NCI-H526 treated with DMSO at 0.1 percent for 48 hours (cell line): Measurements from ENCODE around the gene CWF19L1.

Source experiments
- DNase-seq: peaks from one replicate; lab custom pipeline; 2025; lab: John Stamatoyannopoulos, UW

Gene CWF19L1

DNA sequence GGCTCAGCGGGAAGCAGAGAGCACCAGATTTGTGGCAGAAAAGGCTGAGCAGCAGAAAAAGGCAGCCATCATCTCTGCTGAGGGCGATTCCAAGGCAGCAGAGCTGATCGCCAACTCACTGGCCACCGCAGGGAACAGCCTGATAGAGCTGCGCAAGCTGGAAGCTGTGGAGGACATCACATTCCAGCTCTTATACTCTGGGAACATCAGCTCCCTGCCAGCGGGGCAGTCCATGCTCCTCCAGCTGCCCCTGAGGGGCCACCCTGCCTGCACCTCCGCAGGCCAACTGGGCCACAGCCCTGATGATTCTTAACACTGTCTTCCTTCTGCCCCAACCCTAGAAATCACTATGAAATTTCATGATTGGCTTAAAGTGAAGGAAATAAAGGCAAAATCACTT, 18.6 kb downstream of the CWF19L1 start:
- no peak for DNase-seq

DNA sequence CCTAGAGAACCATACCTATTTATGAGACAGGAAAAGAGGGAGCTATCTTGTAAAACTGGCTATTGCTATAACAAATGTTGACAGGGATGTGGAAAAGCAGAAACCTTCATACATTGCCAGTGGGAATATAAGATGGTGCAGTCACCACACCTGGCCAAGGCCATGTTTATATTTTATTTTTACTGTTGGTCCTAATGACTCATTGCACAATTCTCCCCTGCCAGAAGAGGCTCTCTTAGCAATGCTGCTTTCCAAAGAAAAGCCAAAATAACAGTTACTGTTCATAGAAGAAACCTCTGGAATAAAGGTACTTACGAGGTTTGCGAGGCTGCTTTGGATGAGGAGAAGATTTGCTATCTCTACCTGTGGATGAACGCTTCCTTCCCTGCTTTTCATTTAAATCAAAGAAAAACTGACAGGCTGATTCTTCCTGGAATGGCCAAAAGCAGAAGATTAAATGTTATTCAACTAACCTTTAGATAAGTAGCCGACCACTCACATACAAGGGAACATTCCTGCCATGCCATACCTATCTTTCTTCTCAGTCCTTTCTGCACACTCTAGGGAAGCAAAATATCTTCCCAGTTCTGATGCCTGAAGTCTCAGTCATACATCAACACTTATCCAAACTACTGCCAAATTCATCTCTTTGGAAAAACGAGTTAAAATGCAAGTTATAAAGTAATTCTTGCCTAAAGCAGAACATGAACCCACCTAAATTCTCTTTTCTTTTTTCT, 21.8 kb downstream of the CWF19L1 start:
- no peak for DNase-seq

DNA sequence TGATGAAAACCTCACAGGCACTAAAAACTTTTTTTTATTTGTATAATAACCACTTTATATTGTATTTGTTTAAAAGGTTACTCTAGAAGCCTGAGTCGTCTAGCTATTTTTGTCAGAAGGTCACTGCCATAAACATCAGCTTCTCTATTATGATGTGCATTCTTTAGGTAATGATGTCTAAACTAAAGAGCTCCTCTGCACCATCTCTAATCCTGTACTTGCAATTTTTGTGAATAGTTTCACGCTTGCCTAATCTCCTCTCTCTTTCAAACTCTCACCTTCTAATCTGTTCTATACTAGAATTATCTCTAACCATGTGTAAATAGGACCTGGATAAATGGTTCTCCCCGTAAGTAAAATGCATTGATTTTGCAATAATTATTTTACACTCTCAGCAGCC, 27.6 kb downstream of the CWF19L1 start:
- DNase-seq: no peak

DNA sequence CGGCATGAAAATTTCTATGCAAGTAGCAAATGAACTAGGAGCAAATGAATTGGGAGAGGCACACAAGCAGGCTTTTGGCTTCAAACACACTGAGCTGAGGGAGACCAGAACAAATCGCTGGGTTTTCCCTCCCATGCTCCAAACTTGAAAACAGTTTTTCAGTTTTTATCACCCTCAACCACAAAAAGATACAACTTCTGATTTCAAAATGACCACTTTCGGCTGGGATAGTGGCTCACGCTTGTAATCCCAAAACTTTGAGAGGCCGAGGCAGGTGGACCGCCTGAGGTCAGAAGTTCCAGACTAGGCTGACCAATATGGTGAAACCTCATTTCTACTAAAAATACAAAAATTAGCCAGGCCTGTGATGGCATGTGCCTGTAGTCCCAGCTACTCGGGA, 29.0 kb downstream of the CWF19L1 start:
- DNase-seq: no peak

DNA sequence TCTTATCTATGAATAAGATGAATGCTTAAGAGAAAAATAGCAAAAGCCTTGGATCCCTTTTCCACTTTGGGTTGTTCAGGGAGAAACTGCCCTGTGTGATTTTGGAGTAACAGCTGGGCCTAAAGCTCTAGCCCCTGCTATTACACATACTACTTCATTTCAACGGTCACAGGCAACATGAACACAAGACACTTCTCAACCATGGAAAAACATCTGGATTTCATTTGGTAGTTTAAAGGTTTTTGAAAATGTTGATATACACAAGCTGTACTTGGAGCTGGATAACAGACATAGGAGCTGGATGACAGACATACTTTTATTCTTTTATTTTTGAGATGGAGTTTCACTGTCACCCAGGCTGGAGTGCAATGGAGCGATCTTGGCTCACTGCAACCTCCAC, 35.3 kb downstream of the CWF19L1 start:
- DNase-seq: no peak

DNA sequence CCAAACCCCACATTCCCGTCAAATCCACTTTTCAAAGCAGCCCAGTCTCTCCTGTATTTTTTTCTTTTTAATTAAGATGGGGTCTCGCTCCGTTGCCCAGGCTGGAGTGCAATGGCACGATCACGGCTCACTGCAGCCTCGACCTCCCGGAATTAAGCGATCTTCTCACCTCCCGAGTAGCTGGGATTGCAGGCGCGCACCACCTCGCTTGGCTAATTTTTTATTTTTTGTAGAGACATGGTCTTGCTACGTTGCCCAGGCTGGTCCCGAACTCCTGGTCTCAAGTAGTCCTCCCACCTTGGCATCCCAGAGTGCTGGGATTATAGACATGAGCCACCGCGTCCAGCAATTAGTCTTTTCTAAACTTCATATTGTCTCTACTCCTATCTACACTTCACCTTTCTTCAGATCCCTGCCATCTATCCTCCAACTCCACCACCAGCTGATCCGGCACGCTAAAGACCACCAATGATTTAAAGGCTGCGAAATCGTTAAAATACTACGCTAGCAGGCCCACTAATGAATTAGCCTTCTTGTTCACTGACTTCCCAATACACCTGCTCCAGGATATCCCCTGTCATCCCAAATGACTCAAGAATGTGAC, 37.5 kb downstream of the CWF19L1 start:
- DNase-seq: no peak

DNA sequence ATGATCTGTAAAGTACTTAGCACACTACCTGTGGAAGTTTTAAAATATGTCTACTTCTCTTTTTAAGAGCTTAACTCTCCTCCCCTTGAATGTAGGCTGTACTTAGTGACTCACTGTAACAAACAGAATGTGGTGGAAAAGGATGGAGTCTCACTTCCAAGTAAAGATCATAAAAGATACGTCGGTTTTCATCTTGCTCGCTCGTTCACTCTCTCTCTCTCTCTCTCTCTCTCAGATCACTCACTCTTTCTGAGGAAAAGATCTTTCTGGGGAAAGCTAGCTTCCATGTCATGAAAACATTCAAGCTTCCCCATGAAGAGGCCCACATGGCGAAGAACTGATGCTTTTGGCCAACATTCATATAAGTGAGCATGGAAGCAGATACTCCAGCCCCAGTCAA, 43.6 kb downstream of the CWF19L1 start:
- DNase-seq: no peak

DNA sequence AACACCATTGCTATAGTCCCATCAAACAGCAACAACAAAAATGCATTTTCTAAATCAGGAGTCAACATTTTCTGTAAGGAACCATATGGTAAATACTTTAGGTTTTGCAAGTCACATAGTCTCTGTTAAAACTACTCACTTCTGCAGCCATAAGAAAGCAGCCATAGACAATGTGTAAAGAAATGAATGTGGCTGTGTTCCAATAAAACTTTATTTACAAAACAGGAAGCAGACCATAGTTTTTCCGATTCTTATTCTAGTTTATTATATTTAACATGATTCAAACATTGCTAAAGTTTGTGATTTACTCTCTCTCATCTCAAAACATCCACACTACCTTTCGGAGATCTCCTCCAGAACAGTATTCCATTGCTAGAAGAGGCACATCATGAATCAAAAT, 44.9 kb downstream of the CWF19L1 start:
- DNase-seq: no peak

DNA sequence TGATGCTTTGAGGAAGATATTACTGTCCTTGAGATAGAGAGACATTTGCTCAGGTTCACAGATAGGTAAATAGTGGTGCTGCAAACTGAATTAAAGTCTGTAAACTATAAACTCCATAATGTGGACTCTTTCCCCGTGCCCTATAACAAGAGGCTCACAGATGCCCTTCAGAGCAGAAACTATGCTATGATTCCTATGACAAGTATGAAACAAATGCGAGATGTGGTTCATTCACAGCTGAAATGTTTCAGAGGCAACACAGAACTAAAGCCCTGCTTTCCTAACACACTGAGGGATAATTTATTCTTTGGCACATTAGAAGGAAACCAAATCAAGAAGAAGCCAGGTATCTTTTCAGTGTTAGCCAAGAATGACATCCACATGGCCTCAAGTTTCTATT, 51.4 kb downstream of the CWF19L1 start:
- DNase-seq: no peak

DNA sequence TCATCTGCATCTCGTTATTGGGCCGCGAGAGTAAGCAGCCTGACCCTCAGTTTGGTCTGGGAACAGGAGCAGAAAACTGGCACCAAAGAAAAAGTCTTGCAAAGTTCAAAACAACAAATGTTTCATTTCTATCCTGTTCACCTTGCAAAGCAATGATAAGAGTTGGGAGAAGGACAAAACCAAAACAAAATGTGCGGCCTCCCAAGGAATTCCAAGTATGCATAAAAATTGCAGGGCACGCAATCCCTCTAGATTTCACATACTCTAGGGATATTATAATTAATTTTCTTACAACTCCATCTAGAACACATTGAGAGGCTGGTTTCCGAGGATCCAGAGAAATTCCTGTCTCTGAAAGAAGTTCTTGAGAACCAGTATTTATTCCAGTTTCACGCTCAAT, 58.1 kb downstream of the CWF19L1 start:
- DNase-seq: no peak

DNA sequence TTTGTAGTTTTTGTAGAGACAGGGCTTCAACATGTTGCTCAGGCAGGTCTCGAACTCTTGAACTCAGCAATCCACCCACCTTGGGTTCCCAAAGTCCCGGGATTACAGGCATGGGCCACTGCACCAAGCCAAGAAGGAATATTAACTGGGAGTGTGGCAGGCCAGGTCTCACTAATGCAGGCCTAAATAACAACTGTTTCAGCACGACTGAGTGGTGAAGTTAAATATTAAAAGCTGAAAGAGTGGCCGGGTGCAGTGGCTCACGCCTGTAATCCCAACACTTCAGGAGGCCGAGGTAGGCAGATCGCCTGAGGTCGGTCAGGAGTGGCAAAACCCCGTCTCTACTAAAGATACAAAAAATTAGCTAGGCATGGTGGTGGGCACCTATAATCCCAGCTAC, 59.2 kb downstream of the CWF19L1 start:
- DNase-seq: no peak

DNA sequence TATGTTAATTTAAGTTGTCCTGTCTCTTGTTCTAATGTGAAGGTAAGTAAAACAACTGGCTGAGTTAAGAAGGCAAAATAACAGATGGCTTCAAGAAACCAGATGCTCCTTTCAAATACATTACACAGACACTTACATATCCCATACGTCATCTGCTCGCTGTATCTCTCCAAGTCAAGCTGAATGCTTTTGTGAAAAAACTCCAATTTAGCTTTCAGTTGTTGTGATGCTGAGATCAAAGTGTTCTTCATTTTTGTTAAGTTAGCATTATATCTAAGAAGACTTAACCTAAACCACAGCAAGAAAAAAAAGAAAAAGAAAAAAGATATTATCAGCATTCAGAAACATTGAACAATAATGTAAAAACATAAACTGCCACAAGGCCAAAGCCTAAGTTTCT, 63.1 kb downstream of the CWF19L1 start:
- DNase-seq: no peak

DNA sequence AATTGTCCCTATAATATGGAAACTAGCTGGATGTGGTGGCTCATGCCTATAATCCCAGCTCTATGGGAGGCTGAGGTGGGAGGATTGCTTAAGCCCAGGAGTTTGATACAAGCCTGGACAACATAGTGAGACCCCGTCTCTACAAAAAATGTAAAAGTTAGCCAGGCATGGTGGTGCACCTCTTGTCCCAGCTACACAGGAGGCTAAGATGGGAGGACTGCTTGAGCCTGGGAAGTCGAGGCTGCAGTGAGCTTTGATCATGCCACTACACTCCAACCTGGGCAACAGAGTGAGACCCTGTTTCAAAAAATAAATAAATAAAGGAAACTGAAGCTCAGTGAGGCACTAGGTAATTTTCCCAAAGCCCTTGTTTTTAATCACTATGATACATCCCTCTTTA, 65.9 kb downstream of the CWF19L1 start:
- no peak for DNase-seq

DNA sequence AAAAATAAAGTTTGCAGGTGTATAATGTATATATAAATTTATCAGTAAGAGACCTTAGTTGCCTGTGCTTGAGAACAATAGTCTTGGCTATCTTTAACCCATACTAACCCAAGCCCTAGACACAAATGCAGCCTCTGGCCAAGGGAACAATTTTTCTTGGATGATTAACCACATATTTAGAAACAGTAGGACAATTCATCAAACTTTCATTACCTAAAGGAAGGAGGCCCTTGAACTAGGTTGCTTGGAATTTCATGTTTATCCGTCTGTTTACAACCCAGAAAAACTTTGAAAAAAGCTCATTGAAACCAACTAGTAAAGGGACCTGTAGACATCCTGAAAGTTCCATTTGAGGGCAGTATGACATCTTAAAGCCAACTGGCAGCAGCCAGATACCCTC, 72.7 kb downstream of the CWF19L1 start:
- DNase-seq: no peak

DNA sequence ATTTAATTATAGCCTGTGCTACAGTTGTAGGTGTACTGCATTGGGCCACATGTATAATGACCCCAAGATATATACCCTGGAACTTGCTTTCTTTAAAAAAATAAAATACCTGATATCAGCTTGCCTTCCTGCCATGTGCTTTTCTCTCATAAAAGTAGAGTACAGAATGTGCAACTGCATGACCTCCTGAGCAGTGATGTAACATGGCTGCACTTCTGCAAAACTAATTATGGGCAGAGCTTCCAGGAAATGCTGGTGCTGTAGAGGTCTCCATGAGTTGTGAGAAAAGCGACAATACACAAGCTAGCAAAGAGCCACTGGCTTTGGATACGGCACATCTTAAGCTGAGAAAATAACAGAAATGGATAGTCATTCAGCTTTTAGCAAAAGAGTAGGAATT, 75.1 kb downstream of the CWF19L1 start:
- no peak for DNase-seq

DNA sequence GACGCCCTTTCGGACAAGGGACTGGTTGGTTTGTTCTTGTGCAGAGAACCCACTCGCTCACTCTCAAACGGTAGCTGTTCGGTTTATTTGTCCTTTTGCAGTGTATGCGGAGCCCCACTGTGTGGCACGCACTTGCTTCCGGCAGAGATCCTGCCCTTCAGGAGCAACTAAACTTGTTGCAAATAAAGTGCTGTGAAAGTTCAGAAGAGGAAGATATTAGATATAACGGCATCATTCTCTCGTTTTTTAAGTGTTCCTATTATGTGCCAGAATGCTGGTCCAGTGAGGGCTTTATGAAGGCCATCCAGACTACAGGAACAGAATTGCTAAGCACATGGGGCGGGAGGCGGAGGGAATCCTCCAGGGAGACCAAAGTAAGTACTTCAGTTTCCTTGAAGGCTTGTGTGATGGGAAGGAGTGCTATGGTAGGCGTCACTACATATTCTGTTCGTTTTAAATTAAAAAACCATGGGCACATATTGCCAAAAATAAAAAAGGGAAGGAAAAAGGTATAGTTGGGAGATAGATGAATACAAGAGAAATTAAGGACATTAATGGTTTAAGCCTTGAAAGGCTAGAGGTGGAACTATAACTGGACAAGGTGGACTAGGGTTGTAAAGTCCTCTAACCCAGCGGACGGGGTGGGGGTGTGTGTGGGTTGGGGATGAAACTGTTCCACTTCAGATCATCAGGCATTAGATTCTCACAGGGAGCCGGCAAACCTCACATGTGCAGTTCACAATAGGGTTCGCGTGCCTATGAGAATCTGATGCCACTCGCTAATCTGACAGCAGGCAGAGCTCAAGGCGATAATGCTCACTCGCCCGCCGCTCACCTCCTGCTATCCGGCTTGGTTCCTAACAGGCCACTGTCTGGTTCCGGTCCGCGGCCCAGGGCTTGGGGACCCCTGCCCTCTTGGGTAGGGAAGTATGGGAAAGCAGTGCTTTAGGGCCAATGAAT, 80.9 kb downstream of the CWF19L1 start:
- DNase-seq: peak; percentile 45

DNA sequence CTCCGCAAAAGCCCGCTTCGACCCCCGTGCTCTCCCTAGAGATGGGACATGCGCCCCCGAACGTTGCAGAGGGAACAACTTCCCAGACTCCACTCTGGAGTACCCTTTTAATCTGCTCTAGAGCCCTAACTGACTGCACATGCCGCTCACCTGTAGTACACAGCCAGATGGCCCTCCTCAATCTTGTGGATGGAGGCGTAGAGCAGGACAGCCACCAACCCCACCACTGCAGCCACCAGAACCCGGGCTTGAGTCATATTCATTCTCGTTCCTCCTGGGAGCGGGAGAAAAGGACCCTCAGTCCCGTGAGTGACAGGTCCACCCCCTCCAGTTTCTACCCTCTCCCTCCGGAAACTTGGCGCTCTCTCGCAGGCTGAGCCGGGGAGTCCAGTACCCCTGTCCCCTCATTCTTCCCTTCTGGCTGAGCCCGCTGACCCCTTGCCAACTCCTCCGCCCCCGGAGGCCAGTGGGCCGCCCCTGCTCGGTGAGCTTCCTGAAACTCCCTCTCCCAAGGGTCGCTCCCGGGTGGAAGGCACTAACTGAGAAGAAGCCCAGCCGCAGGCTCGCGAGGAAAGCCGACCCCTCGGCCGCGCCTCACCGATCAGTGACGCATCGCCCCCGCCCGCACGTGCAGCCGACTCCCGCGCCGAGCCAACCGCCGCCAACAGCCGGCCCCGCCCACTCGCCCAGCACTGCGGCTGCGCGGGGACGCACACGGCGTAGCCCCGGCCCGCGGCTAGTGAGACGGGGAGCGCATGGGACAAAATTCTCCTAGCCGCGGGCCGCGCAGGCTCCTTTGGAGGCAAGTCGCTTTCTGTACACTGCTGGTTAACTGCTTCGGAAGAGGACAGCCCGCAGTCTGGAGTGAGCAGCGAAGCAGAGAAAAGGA, 81.8 kb downstream of the CWF19L1 start, which contains the start of gene ERLIN1:
TSS of gene ERLIN1 (minus strand) at position 666 of the 889 bp plus-strand sequence. CDS start at position 263, 403 bp downstream.
- peak; percentile 80 for DNase-seq

DNA sequence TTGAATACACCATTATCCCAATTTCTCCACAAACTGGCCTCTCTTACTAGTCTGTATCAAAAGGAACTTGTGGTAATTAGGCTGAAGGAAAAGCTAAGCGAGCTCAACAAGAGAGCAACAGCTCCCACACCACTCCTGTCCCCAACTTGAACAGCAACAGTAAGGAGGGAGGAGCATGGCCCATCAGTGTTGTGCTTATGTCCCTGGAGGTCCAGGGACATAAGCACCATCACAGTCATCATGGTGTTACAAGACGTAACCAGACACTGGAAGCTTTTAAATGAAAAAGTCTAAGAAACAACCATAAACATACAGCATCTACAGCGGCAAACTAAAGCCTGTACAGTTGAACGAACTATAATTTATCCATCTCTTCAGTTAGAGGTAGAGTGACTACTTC, 82.6 kb downstream of the CWF19L1 start:
- no peak for DNase-seq

DNA sequence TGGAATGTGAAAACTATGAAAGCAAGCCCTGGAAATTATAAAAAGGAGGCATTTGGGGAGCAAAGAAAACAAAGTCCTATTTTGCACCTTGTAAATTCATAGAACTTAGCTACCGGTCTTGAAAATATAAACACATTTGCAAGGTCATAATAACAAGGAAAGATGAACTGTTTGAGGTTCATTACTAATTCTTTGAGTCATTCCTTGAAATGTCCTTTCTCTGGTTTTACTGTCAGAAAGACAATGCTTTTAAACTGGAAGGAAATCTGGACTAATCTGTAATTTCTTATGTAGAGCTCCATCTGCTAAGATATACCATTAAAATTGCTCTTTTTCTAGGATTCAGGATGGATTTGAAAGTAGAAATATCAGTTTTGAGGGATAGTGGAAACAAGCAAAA, 83.0 kb downstream of the CWF19L1 start:
- DNase-seq: no peak

DNA sequence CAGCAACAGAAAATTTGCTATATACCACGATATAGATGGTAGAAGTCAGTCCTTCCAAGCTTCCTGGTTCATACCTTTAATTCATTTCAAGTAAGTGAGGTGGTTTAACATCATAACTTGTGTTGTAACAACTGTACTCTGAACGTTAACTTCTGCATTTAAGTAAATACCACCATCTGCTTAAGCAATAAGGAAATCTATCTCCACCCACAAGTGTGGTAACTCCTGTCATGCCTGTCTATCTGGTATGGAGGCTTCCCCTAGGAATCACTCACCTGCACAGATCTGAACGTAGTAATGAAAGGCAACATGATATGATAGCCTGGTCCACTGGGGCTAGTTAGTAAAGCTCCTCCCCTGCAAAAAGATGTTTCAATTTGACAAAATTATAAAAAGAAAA, 84.0 kb downstream of the CWF19L1 start:
- DNase-seq: peak; percentile 11

DNA sequence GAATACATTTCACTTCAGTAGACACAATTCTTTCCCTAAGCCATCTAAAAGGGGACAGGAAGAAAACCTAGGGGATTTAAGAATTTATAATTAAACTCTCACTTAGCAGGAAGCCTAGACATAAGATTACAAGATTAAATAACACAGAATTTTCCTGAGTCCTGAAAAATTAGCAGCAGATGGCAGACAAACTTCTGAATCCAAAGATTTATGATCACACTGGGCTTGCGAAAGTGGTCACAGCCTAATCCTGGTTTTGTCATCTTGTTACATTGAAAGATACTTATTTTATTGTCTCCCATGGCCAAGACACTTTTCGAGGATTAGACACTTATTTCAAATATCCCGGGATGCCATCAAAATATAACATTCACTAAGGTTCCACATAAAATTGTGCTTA, 84.5 kb downstream of the CWF19L1 start:
- DNase-seq: no peak
